Prostate gland (tissue), 2 donors: ENCODE data around the gene ARHGEF26.

Experiments
- CTCF ChIP-seq, 4 experiments: fragments of 200-600 bp in 2 of 4; fragments of 450-650 bp in 2 of 4; sonication (generic) in 2 of 4; IDR thresholded peaks; 1 replicate in 3 of 4; 2 replicates in 1 of 4; pipeline ENCODE4 v1.5.1; 2016 to 2019; ENCODE audit warnings: antibody characterized with exemption in 4 of 4, mild to moderate bottlenecking in 2 of 4, moderate library complexity in 2 of 4
- POLR2A ChIP-seq: fragments of 450-650 bp; IDR thresholded peaks from one replicate; pipeline ENCODE4 v1.6.1; 2016; ENCODE audit warnings: antibody characterized with exemption, mild to moderate bottlenecking
- POLR2AphosphoS5 ChIP-seq: sonication (generic); formaldehyde crosslinking; IDR thresholded peaks from one replicate; pipeline ENCODE4 v1.6.1; 2017; ENCODE audit warnings: antibody characterized with exemption

DNA sequence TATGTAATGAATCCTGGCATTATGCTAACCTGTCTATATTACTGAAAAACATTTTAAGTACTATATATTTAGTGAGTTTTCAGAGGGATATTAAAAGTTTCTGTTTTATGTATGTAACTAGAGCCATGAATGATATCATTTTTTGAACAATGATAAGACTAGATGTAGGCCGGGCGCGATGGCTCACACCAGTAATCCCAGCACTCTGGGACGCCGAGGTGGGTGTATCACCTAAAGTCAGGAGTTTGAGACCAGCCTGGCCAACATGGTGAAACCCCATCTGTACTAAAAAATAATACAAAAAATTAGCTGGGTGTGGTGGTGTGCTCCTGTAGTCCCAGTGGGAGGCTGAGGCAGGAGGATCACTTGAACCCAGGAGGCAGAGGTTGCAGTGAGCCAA lies 169.0 kb downstream of the ARHGEF26 start:
- TF ChIP-seq POLR2A (no peak), CTCF (IDR thresholded peaks at IDR 0.05) (no peak), POLR2AphosphoS5 (no peak)
